Measurements from ENCODE around the gene GLDC. TPM values are rescaled to one million over a fixed set of nuclear protein-coding genes. Genes with fewer than 3 reads are reported as not detected.

GLDC gene
- total RNA-seq, 1 donor from 2014 or later, result 8.9 TPM

GRCh38 chr9:6600426-6600825 lies 45.1 kb downstream of the GLDC start:
- Histone ChIP-seq H4K20me1 (ENCODE audit: insufficient read depth, low read length) (no peaks in the 10 kb centered on the region), H3K4me2 (ENCODE audit: low read length) (no peak overlapping the region), H3K9ac (ENCODE audit: low read length) (no peak overlapping the region), H3K4me1 (ENCODE audit: insufficient read depth, low read length) (no peaks in the 10 kb centered on the region), H2AFZ (ENCODE audit: low read depth, low read length) (no peak overlapping the region), H3K79me2 (ENCODE audit: insufficient read depth, low read length) (no peaks in the 10 kb centered on the region), H3K36me3 (ENCODE audit: insufficient read depth, low read length) (no peaks in the 10 kb centered on the region), H3K9me3 (ENCODE audit: insufficient read depth, low read depth, low read length) (no peaks in the 10 kb centered on the region), H3K27me3 (ENCODE audit: insufficient read depth, low read length) (no peaks in the 10 kb centered on the region), H3K4me3 (ENCODE audit: insufficient read depth, low read depth, low read length) (no peak overlapping the region), H3K27ac (ENCODE audit: low read depth, low read length) (no peak overlapping the region)
- Mint-ChIP-seq H3K36me3 (ENCODE audit: low read depth, unreplicated experiment) (no peaks in the 10 kb centered on the region), H3K4me1 (ENCODE audit: low read depth, unreplicated experiment) (no peaks in the 10 kb centered on the region), H3K9me3 (ENCODE audit: unreplicated experiment) (no peaks in the 10 kb centered on the region), H3K27me3 (ENCODE audit: low read depth, unreplicated experiment) (no peaks in the 10 kb centered on the region), H3K27ac (ENCODE audit: unreplicated experiment) (no peak overlapping the region), H3K4me3 (ENCODE audit: unreplicated experiment) (no peak overlapping the region)
- TF ChIP-seq CTCF (IDR thresholded peaks at IDR 0.05; ENCODE audit: insufficient read depth, low read depth, low read length) (no peak), EZH2 (IDR thresholded peaks at IDR 0.05; ENCODE audit: insufficient read depth, low read length) (no peak)
- DNase-seq (ENCODE audit: low read depth) (no peak), FAIRE-seq (no peak)

GRCh38 chr9:6600006-6600405 lies 45.5 kb downstream of the GLDC start:
- H3K4me3 ChIP-seq (ENCODE audit: insufficient read depth, low read depth, low read length), result no peak overlapping the region
- H3K9me3 ChIP-seq (ENCODE audit: insufficient read depth, low read depth, low read length), result no peaks in the 10 kb centered on the region
- H3K9me3 Mint-ChIP-seq (ENCODE audit: unreplicated experiment), result no peaks in the 10 kb centered on the region
- no peak for TF ChIP-seq CTCF (IDR thresholded peaks at IDR 0.05; ENCODE audit: insufficient read depth, low read depth, low read length)
- TF ChIP-seq EZH2 (IDR thresholded peaks at IDR 0.05; ENCODE audit: insufficient read depth, low read length), result no peak
- H4K20me1 ChIP-seq (ENCODE audit: insufficient read depth, low read length), result no peaks in the 10 kb centered on the region
- H3K27me3 Mint-ChIP-seq (ENCODE audit: low read depth, unreplicated experiment), result no peaks in the 10 kb centered on the region
- no peak overlapping the region for H3K9ac ChIP-seq (ENCODE audit: low read length)
- H3K4me3 Mint-ChIP-seq (ENCODE audit: unreplicated experiment), result no peak overlapping the region
- no peak overlapping the region for H2AFZ ChIP-seq (ENCODE audit: low read depth, low read length)
- no peaks in the 10 kb centered on the region for H3K4me1 Mint-ChIP-seq (ENCODE audit: low read depth, unreplicated experiment)
- no peak for DNase-seq (ENCODE audit: low read depth)
- FAIRE-seq, result no peak
- no peak overlapping the region for H3K4me2 ChIP-seq (ENCODE audit: low read length)
- no peak overlapping the region for H3K27ac Mint-ChIP-seq (ENCODE audit: unreplicated experiment)
- no peaks in the 10 kb centered on the region for H3K79me2 ChIP-seq (ENCODE audit: insufficient read depth, low read length)
- H3K4me1 ChIP-seq (ENCODE audit: insufficient read depth, low read length), result no peaks in the 10 kb centered on the region
- no peak overlapping the region for H3K27ac ChIP-seq (ENCODE audit: low read depth, low read length)
- no peaks in the 10 kb centered on the region for H3K36me3 ChIP-seq (ENCODE audit: insufficient read depth, low read length)
- no peaks in the 10 kb centered on the region for H3K27me3 ChIP-seq (ENCODE audit: insufficient read depth, low read length)
- H3K36me3 Mint-ChIP-seq (ENCODE audit: low read depth, unreplicated experiment), result no peaks in the 10 kb centered on the region

GRCh38 chr9:6598249-6598725 lies 47.2 kb downstream of the GLDC start:
- no peak overlapping the region for H3K27ac Mint-ChIP-seq (ENCODE audit: unreplicated experiment)
- no peak overlapping the region for H3K9ac ChIP-seq (ENCODE audit: low read length)

More at GRCh38 chr9:6598249-6598725, 47.2 kb downstream of the GLDC start:
- no peaks in the 10 kb centered on the region for H3K36me3 Mint-ChIP-seq (ENCODE audit: low read depth, unreplicated experiment)
- H3K27me3 ChIP-seq (ENCODE audit: insufficient read depth, low read length), result no peaks in the 10 kb centered on the region
- TF ChIP-seq EZH2 (IDR thresholded peaks at IDR 0.05; ENCODE audit: insufficient read depth, low read length) (no peak), CTCF (IDR thresholded peaks at IDR 0.05; ENCODE audit: insufficient read depth, low read depth, low read length) (no peak)
- H3K9me3 Mint-ChIP-seq (ENCODE audit: unreplicated experiment), result no peaks in the 10 kb centered on the region
- no peaks in the 10 kb centered on the region for H3K79me2 ChIP-seq (ENCODE audit: insufficient read depth, low read length)
- no peak for FAIRE-seq
- H2AFZ ChIP-seq (ENCODE audit: low read depth, low read length), result no peak overlapping the region
- H3K4me1 Mint-ChIP-seq (ENCODE audit: low read depth, unreplicated experiment), result no peaks in the 10 kb centered on the region
- no peaks in the 10 kb centered on the region for H3K9me3 ChIP-seq (ENCODE audit: insufficient read depth, low read depth, low read length)
- H3K4me3 ChIP-seq (ENCODE audit: insufficient read depth, low read depth, low read length), result no peak overlapping the region
- H3K4me3 Mint-ChIP-seq (ENCODE audit: unreplicated experiment), result no peak overlapping the region
- H3K4me2 ChIP-seq (ENCODE audit: low read length), result no peak overlapping the region
- H3K36me3 ChIP-seq (ENCODE audit: insufficient read depth, low read length), result no peaks in the 10 kb centered on the region
- no peak overlapping the region for H3K27ac ChIP-seq (ENCODE audit: low read depth, low read length)
- no peaks in the 10 kb centered on the region for H3K27me3 Mint-ChIP-seq (ENCODE audit: low read depth, unreplicated experiment)
- no peaks in the 10 kb centered on the region for H3K4me1 ChIP-seq (ENCODE audit: insufficient read depth, low read length)
- no peak for DNase-seq (ENCODE audit: low read depth)
- H4K20me1 ChIP-seq (ENCODE audit: insufficient read depth, low read length), result no peaks in the 10 kb centered on the region
